HUES6 (cell line): ENCODE measurements around the gene SPATA12.
A peak's percentile ranks its signal among the peaks of the same experiment; 100 is the strongest.

ENCODE experiments used
- H3K27ac ChIP-seq: 2 replicates; pipeline ENCODE4 v1.7.0; 2013; ENCODE audit warnings: low read depth, mild to moderate bottlenecking, low read length, inconsistent platforms
- H3K27me3 ChIP-seq: 2 replicates; pipeline ENCODE4 v1.6.1; 2013; ENCODE audit warnings: low read length; ENCODE audit not compliant: control insufficient read depth, insufficient read depth
- H3K36me3 ChIP-seq: 2 replicates; pipeline ENCODE4 v1.6.1; 2013; ENCODE audit warnings: low read length; ENCODE audit not compliant: control insufficient read depth, insufficient read depth
- H3K4me1 ChIP-seq: 2 replicates; pipeline ENCODE4 v1.6.1; 2013; ENCODE audit warnings: low read length; ENCODE audit not compliant: control insufficient read depth, insufficient read depth
- H3K4me3 ChIP-seq: 2 replicates; pipeline ENCODE4 v1.5.1; 2013; ENCODE audit warnings: low read depth, low read length
- H3K9ac ChIP-seq: one replicate; pipeline ENCODE4 v1.6.1; 2013; ENCODE audit warnings: mild to moderate bottlenecking, low read length
- H3K9me3 ChIP-seq: 2 replicates; pipeline ENCODE4 v1.6.1; 2013; ENCODE audit warnings: low read depth, low read length; ENCODE audit not compliant: control insufficient read depth, insufficient read depth

SPATA12 gene

DNA sequence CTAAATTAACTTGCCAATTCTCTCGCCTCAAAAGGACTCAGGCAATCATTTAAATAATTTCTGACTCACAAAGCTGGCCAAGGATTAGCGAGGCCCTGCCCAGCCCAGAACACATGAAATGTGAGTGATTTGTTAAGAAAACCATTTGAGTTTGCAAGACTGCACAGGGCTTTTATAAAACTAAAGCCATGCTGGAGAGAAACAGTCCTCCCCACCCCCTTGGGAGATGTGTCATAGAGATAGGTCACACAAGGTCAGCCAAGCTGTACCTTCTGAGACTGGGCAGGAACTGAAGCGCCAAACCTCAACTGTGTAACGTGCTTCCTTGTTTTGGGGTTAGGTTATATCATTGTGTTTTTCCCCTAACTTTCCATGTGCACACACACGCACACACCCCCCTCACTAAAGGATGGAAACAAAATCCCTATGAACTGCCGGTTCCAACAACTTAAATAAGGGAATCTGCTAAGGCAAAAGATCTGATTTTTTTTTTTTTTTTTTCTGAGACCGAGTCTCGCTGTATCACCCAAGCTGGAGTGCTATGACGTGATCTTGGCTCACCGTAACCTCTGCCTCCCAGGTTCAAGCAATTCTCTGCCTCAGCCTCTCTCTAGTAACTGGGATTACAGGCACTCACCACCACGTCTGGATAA lies 8.1 kb downstream of the SPATA12 start:
- no peak overlapping the region for H3K9ac ChIP-seq

DNA sequence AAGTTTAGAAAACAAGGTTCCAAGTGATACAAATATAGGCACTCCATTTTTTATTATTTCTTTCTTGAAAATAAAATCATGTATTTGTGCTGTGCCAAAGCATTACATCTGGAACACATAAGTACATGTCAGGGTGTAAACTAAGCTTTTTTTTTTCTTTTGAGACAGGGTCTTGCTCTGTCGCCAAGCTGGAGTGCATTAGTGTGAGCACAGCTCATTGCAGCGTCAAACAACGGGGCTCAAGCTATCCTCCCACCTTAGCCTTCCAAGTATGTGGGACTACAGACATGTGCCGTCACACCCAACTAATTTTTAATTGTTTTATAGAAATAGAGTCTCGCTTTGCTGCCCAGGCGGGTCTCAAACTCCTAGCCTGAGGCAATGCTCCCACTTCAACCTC lies 9.0 kb downstream of the SPATA12 start:
- Histone ChIP-seq H3K9me3 (no peaks in the 10 kb centered on the region), H3K4me3 (no peak overlapping the region), H3K4me1 (peaks cover 18% of the 10 kb centered on the region), H3K9ac (no peak overlapping the region), H3K36me3 (no peaks in the 10 kb centered on the region), H3K27ac (no peak overlapping the region), H3K27me3 (no peaks in the 10 kb centered on the region)

More for the DNA sequence above, 8.1 kb downstream of the SPATA12 start:
- H3K4me3 ChIP-seq, result no peak overlapping the region
- no peak overlapping the region for H3K27ac ChIP-seq
- peaks cover 21% of the 10 kb centered on the region for H3K4me1 ChIP-seq
- H3K27me3 ChIP-seq, result no peaks in the 10 kb centered on the region
- H3K9me3 ChIP-seq, result no peaks in the 10 kb centered on the region
- no peaks in the 10 kb centered on the region for H3K36me3 ChIP-seq

DNA sequence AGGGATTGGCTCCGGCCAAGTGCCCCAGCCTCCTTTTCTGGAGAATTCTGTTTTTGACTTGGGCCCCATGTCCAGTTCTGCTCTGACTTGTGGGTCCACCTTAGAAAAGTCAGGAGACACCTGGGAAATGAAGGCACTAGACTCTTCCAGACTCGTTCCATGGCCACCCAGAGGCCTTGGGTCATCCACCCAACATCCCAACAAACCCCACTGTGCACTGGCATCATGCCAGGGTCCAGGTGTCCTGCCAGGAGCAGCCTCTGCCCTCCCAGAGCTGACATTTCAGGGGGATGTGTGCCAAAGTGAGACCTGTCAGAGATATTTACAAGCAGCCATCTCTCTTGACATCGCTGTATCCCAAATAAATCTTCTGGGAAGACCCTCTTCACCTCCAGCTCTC lies 13.2 kb downstream of the SPATA12 start:
- H3K4me3 ChIP-seq, result no peak overlapping the region
- H3K9me3 ChIP-seq, result no peaks in the 10 kb centered on the region
- peaks cover 16% of the 10 kb centered on the region for H3K27me3 ChIP-seq
- H3K4me1 ChIP-seq, result peaks cover 5% of the 10 kb centered on the region
- no peaks in the 10 kb centered on the region for H3K36me3 ChIP-seq
- no peak overlapping the region for H3K9ac ChIP-seq
- no peak overlapping the region for H3K27ac ChIP-seq

DNA sequence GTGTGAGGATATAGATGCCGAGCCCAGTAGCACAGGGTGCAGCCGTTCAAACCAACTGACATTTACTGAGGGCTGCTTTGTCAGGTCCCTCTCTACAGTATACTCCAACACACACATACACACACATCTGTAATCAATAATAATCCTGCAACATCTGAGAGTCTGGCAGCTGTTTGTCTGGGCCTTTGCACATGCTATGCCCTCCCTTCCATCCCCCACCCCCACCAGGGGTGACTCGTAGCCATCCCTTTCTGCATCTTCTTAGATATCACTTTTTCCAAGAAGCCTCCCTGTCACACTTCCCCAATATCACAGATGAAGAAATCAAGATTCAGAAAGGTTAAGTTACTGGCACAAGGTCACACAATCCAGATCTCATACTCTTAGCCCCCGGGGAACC lies 13.7 kb downstream of the SPATA12 start:
- H3K4me1 ChIP-seq, result 0 out of 2 replicates have a peak, but pooled peaks cover 3% of the 10 kb centered on the region
- H3K9ac ChIP-seq, result no peak overlapping the region
- no peak overlapping the region for H3K4me3 ChIP-seq
- H3K36me3 ChIP-seq, result no peaks in the 10 kb centered on the region
- H3K27ac ChIP-seq, result no peak overlapping the region
- H3K9me3 ChIP-seq, result no peaks in the 10 kb centered on the region
- H3K27me3 ChIP-seq, result peaks cover 16% of the 10 kb centered on the region

DNA sequence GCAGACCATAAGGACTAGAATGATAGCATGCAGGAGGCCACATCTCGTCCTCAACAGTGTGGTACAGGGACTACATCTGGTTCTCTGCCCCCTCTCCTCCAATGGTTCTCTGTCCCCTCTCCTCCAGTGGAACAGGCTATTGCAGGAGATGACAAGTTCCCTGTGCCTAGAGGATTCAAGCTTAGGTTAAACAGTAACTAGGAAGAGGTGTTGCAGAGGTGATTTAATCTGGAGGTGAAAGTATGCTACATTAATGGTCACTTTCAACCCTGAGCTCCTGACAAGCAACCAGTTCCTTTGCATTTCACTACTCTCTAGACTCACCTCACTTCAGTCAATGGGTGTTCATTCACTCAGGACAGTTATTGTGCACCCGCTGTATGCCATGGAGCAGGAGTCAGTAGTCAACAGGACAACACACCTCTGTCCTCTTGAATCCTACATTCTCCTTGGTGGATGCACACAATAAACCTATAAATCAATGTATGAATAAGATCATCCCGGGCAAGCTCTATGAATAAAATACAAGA lies 16.0 kb downstream of the SPATA12 start:
- no peaks in the 10 kb centered on the region for H3K36me3 ChIP-seq
- no peak overlapping the region for H3K9ac ChIP-seq
- H3K4me3 ChIP-seq, result no peak overlapping the region
- no peak overlapping the region for H3K27ac ChIP-seq
- peaks cover 13% of the 10 kb centered on the region for H3K4me1 ChIP-seq
- peaks cover 23% of the 10 kb centered on the region for H3K27me3 ChIP-seq
- no peaks in the 10 kb centered on the region for H3K9me3 ChIP-seq

DNA sequence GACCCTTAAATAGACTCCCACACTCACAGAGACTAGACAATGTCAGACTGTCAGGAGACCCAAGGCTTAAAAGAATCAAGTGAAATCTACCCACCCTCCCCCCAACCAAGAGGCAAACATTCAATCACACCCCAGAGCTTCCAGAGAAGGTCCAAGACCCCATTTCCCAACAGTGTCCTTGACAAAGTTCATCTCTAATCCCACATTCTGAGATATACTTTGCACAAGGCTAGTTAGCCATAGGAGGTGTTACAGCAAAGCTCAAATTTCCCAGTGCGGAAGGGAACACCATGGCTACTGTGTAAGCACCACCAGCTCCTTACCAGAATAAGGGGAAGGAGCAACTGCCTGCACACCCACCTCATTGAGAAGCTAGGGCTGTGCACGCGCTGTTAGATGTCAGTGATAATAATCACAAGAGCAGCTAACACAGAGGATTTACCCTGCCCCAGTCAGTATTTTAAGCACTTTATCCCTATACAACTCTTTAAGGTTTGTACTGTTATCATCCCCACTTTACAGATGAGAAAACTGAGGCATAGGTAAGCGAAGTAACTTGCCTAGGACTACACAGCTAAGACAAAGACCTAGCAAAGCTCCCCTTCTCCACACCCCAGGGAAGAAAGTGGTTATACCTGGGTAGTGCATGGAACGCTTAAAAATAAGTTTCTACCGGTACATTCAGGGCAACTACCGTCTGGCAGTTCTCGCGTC lies 17.3 kb downstream of the SPATA12 start:
- H3K9ac ChIP-seq, result peak overlapping the region; percentile 69
- peaks cover 23% of the 10 kb centered on the region for H3K27me3 ChIP-seq
- no peaks in the 10 kb centered on the region for H3K9me3 ChIP-seq
- no peak overlapping the region for H3K27ac ChIP-seq
- no peaks in the 10 kb centered on the region for H3K36me3 ChIP-seq
- peaks cover 13% of the 10 kb centered on the region for H3K4me1 ChIP-seq
- H3K4me3 ChIP-seq, result peak overlapping the region; percentile 93

DNA sequence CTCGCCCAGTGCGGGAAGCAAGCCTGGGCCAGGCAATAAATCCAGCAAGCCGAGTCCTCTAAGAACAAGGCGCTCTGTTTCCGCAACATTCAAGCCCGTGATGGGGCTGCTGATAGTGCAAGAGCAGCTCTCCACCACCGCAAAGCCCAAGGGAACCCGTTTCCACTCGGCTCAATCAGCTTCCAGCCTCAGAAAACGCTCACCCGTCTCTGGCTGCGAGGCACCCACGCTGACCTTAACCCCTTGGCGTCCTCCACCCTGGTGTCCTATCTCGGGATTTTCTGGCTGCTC lies 17.8 kb downstream of the SPATA12 start:
- peaks cover 13% of the 10 kb centered on the region for H3K4me1 ChIP-seq
- peak overlapping the region; percentile 93 for H3K4me3 ChIP-seq
- no peaks in the 10 kb centered on the region for H3K36me3 ChIP-seq
- H3K27me3 ChIP-seq, result peaks cover 23% of the 10 kb centered on the region
- no peaks in the 10 kb centered on the region for H3K9me3 ChIP-seq
- no peak overlapping the region; the same call in 1 of the 2 replicates for H3K27ac ChIP-seq
- peak overlapping the region; percentile 69 for H3K9ac ChIP-seq

DNA sequence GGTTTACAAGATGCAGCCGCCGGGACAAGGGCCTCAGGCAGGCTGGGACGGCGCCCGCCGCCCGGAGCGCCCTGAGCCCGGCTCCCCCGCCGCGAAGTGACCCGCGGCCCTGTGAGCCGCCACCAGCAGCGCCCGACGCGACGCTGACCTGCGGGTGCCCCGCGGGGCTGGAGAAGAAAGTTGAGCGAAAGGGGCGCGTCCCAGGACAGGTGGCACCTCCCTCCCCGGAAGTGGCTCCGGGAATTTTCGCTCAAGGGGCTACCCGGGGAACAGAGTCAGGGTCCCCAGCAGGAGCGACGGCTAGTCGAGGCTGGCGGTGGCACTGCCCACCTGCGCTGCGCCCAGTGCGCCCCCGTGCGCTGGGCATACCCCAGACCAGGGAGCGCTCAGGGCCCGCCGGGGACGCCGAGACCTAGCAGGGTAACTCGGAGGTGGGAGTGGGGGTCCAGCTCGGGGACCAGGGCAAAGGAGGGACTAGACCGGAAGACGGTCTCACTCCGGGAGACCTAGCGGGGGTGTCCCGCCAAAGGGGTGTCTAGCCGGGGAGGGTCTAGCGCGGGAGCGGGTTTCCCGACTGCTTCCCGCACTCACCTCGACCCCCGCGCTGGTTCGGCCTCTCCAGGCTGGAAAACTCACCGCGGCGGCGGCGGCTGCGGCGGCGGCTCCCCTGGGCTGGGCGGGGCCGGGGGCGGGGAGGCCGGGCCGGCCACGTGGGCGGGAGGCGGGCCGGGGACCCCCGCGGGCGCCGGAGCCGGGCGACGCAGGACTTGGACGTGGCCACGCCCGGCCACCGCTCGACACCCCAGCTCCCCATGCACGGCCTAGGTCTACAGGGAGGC lies 18.4 kb downstream of the SPATA12 start:
- H3K9ac ChIP-seq, result peak overlapping the region; percentile 69
- peak overlapping the region; percentile 57; the same call in 1 of the 2 replicates for H3K27ac ChIP-seq
- peak overlapping the region; percentile 93 for H3K4me3 ChIP-seq
- H3K9me3 ChIP-seq, result no peaks in the 10 kb centered on the region
- H3K4me1 ChIP-seq, result peaks cover 13% of the 10 kb centered on the region
- no peaks in the 10 kb centered on the region for H3K36me3 ChIP-seq
- H3K27me3 ChIP-seq, result peaks cover 23% of the 10 kb centered on the region

DNA sequence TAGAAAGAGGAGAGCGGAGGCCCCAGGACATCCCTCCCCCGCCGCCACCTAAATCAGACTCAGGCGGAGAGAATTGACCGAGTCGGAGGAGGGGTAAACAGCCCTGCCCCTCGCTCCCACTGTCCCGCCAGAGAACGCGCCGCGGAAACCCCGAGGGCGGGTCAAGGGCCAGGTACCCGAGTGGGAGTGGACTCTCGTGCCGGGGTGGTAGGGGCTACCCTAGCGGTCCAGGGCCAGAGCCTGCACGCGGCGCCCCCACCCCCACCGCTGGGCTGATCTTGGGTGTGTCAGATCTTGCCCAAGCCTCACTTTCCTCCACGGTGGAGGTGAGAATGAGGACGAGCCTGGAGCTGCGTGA lies 19.0 kb downstream of the SPATA12 start:
- Histone ChIP-seq H3K36me3 (no peaks in the 10 kb centered on the region), H3K27ac (no peak overlapping the region), H3K4me3 (peak overlapping the region; percentile 93), H3K27me3 (peaks cover 23% of the 10 kb centered on the region), H3K9me3 (no peaks in the 10 kb centered on the region), H3K4me1 (peaks cover 13% of the 10 kb centered on the region), H3K9ac (peak overlapping the region; percentile 61)

DNA sequence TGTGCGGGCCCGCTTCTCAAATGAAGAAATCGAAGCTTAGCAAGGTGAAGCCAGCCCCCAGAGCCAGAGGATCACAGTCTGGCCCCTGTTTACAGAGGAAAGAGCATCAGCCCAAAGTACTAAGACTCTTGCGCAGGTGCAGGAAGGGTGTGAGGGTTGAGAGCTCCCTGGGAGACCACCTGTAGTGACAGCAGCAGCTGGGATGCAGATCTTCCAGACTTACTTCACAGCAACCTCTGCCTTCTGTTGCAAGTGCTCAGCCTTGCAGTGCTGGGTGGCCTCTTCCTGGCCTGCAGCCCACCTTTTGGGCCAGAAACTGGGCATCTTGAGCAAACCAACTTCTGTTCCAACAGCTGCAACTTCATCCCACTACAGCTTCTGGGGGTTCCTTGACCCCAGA lies 19.7 kb downstream of the SPATA12 start:
- Histone ChIP-seq H3K27ac (no peak overlapping the region), H3K4me3 (no peak overlapping the region), H3K4me1 (peaks cover 13% of the 10 kb centered on the region)

DNA sequence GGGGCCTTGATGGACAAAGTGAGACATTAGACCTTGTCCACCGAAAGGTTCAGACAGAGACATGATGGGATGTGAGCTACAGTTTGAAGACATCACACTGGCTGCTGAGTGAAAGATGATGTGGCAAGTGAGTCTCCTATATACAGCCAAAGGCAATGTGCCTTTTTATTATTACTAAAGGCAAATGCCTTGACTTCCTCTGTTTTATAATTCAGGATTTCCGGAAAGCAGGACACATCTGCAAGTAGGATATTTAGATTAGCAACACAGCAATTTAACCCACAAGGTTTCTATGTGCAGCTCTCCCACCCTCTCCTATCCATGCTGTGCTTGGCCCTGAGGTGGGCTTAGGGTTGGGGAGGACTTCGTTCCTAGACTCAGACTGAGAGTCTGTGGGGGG lies 20.7 kb downstream of the SPATA12 start:
- Histone ChIP-seq H3K27ac (no peak overlapping the region), H3K4me3 (no peak overlapping the region), H3K4me1 (peaks cover 13% of the 10 kb centered on the region), H3K9ac (no peak overlapping the region), H3K27me3 (peaks cover 23% of the 10 kb centered on the region), H3K36me3 (no peaks in the 10 kb centered on the region), H3K9me3 (no peaks in the 10 kb centered on the region)

More for the DNA sequence above, 19.7 kb downstream of the SPATA12 start:
- H3K36me3 ChIP-seq, result no peaks in the 10 kb centered on the region
- H3K27me3 ChIP-seq, result peaks cover 23% of the 10 kb centered on the region
- H3K9me3 ChIP-seq, result no peaks in the 10 kb centered on the region
- H3K9ac ChIP-seq, result no peak overlapping the region
